GM23338 (cell line): ENCODE measurements around the gene PARP12. TPM values are rescaled to one million over a fixed set of nuclear protein-coding genes. Genes with fewer than 3 reads are reported as not detected.

Experiments used
- ATAC-seq: fragments of 200-7000 bp; cut with Tn5 transposase; 3 replicates; pipeline ENCODE4 v1.9.1; 2020
- DNase-seq: peaks from one replicate; pipeline ENCODE4 v3.0.0-alpha.2; 2015; ENCODE audit warnings: low spot score
- H2AFZ ChIP-seq: fragments of 200-600 bp; sonication (generic); 2 replicates; pipeline ENCODE4 v1.8.0; 2016; ENCODE audit warnings: antibody characterized with exemption, mild to moderate bottlenecking, moderate library complexity
- H3F3A ChIP-seq: fragments of 200-600 bp; sonication (generic); replicated peaks from 2 replicates; pipeline ENCODE4 v1.8.0; 2017; ENCODE audit warnings: antibody characterized with exemption, mixed run types, low read depth
- H3K27ac ChIP-seq: fragments of 200-600 bp; sonication (generic); 2 replicates; pipeline ENCODE4 v1.6.1; 2016; ENCODE audit warnings: low read depth
- H3K27me3 ChIP-seq: fragments of 200-600 bp; sonication (generic); 2 replicates; pipeline ENCODE4 v1.8.0; 2016; ENCODE audit warnings: mild to moderate bottlenecking, mixed run types, moderate library complexity; ENCODE audit not compliant: insufficient read depth
- H3K36me3 ChIP-seq: fragments of 200-600 bp; sonication (generic); 2 replicates; pipeline ENCODE4 v1.8.0; 2016; ENCODE audit warnings: mild to moderate bottlenecking; ENCODE audit not compliant: insufficient read depth
- H3K4me1 ChIP-seq: fragments of 200-600 bp; sonication (generic); 2 replicates; pipeline ENCODE4 v1.8.0; 2016; ENCODE audit warnings: mild to moderate bottlenecking, moderate library complexity; ENCODE audit not compliant: insufficient read depth
- H3K4me2 ChIP-seq: fragments of 200-600 bp; sonication (generic); 2 replicates; pipeline ENCODE4 v1.7.1; 2017; ENCODE audit warnings: mixed run types
- H3K4me3 ChIP-seq: fragments of 200-600 bp; sonication (generic); 2 replicates; pipeline ENCODE4 v1.6.1; 2016; ENCODE audit warnings: mixed run types
- H3K79me2 ChIP-seq: fragments of 200-600 bp; sonication (generic); replicated peaks from 2 replicates; pipeline ENCODE4 v1.8.0; 2017; ENCODE audit warnings: mild to moderate bottlenecking; ENCODE audit not compliant: insufficient read depth
- H3K9me2 ChIP-seq: fragments of 200-600 bp; sonication (generic); 2 replicates; pipeline ENCODE4 v1.8.0; 2017; ENCODE audit not compliant: insufficient read depth
- H4K20me1 ChIP-seq: fragments of 200-600 bp; sonication (generic); replicated peaks from 2 replicates; pipeline ENCODE4 v1.8.0; 2017; ENCODE audit warnings: mild to moderate bottlenecking; ENCODE audit not compliant: insufficient read depth
- H3K27ac Mint-ChIP-seq: 2 replicates; pipeline ENCODE4 v1.8.0; 2020; ENCODE audit warnings: inconsistent platforms, mild to moderate bottlenecking, moderate library complexity, mixed read lengths
- H3K27me3 Mint-ChIP-seq: 3 replicates; pipeline ENCODE4 v1.8.0; 2022; ENCODE audit warnings: low read depth, mild to moderate bottlenecking, moderate library complexity, mixed read lengths, inconsistent platforms; ENCODE audit not compliant: insufficient read depth, poor library complexity
- H3K36me3 Mint-ChIP-seq: 3 replicates; pipeline ENCODE4 v1.8.0; 2021; ENCODE audit warnings: low read depth, mild to moderate bottlenecking, inconsistent platforms, moderate library complexity, mixed read lengths
- H3K4me1 Mint-ChIP-seq: 3 replicates; pipeline ENCODE4 v1.8.0; 2020; ENCODE audit warnings: mild to moderate bottlenecking, inconsistent platforms, mixed read lengths
- H3K4me3 Mint-ChIP-seq: 3 replicates; pipeline ENCODE4 v1.8.0; 2021; ENCODE audit warnings: moderate library complexity, mild to moderate bottlenecking, inconsistent platforms, mixed read lengths
- H3K9me3 Mint-ChIP-seq: 3 replicates; pipeline ENCODE4 v1.8.0; 2020; ENCODE audit warnings: moderate library complexity, mild to moderate bottlenecking, inconsistent platforms, mixed read lengths
- CREB1 ChIP-seq: fragments of 250-450 bp; sonication (Bioruptor Pico); IDR thresholded peaks from 2 replicates; pipeline ENCODE4 v1.5.0; 2020; ENCODE audit warnings: low read depth, mild to moderate bottlenecking, moderate library complexity
- CTCF ChIP-seq, 2 experiments: fragments of 200-600 bp in 1 of 2; sonication (generic) in 1 of 2; conservative IDR thresholded peaks; 2 replicates each; pipeline versions ENCODE4 v1.5.1 to v1.6.1; 2016 to 2017; ENCODE audit warnings: antibody characterized with exemption in 2 of 2, low read depth in 2 of 2, mild to moderate bottlenecking in 2 of 2, moderate library complexity in 1 of 2
- EZH2 ChIP-seq: fragments of 200-600 bp; sonication (generic); IDR thresholded peaks from one replicate; pipeline ENCODE4 v1.8.0; 2017; ENCODE audit warnings: antibody characterized with exemption, mild to moderate bottlenecking, low read depth; ENCODE audit not compliant: unreplicated experiment
- JUNB ChIP-seq: IDR thresholded peaks from one replicate; pipeline ENCODE4 v1.6.1; 2016; ENCODE audit warnings: antibody characterized with exemption; ENCODE audit not compliant: unreplicated experiment
- NANOG ChIP-seq: IDR thresholded peaks from 2 replicates; pipeline ENCODE4 v1.6.1; 2016; ENCODE audit warnings: antibody characterized with exemption, borderline replicate concordance
- POLR2AphosphoS5 ChIP-seq: IDR thresholded peaks from 2 replicates; pipeline ENCODE4 v1.6.1; 2016; ENCODE audit warnings: antibody characterized with exemption, low read depth
- REST ChIP-seq: IDR thresholded peaks from one replicate; pipeline ENCODE4 v1.6.1; 2018; ENCODE audit warnings: antibody characterized with exemption; ENCODE audit not compliant: unreplicated experiment
- STAT1 ChIP-seq: IDR thresholded peaks from one replicate; pipeline ENCODE4 v1.6.1; 2016; ENCODE audit warnings: antibody characterized with exemption; ENCODE audit not compliant: unreplicated experiment
- ZNF114 ChIP-seq: fragments of 250-450 bp; sonication (Bioruptor Pico); IDR thresholded peaks from 2 replicates; pipeline ENCODE4 v1.5.0; 2020; ENCODE audit warnings: mild to moderate bottlenecking, moderate library complexity
- ZNF331 ChIP-seq: fragments of 250-450 bp; sonication (Bioruptor Pico); IDR thresholded peaks from 2 replicates; pipeline ENCODE4 v1.5.0; 2020; ENCODE audit warnings: low read depth, mild to moderate bottlenecking, moderate library complexity
- polyA plus RNA-seq: library from polyadenylated mRNA; unstranded; fragments of >200 nt; fragmentation: Nextera tagmentation; extraction: Ambion mirVana; gene quantifications from 2 replicates; pipeline ENCODE4 v1.2.1, GENCODE V29; 2016
- total RNA-seq: library from RNA; depleted of rRNA; stranded (reverse); fragments of >200 nt; shearing (Covaris generic); gene quantifications from 2 replicates; pipeline ENCODE4 v1.2.3, GENCODE V29; 2014
- TF ChIP-seq, protein P1 (sequence below): IDR thresholded peaks from 2 replicates; pipeline ENCODE4 v1.6.1; 2016; ENCODE audit warnings: antibody characterized with exemption

Gene PARP12
- total and polyA plus RNA-seq, 2 experiments from 2014 or later: 2.7 to 10.3 TPM

GRCh38 chr7:140059273-140060242 is 3.2 kb downstream of the PARP12 start:
- H3K27me3 ChIP-seq: peaks cover 37% of the 10 kb centered on the region
- H3K79me2 ChIP-seq: no peaks in the 10 kb centered on the region
- no peak for ATAC-seq
- H2AFZ ChIP-seq: no peak overlapping the region
- H3F3A ChIP-seq: no peaks in the 10 kb centered on the region
- H3K4me1 Mint-ChIP-seq: peaks cover 2% of the 10 kb centered on the region; the same call in 1 of the 3 replicates
- no peak overlapping the region for H3K4me3 ChIP-seq
- H3K27ac Mint-ChIP-seq: no peak overlapping the region
- no peak overlapping the region for H3K27ac ChIP-seq
- peaks cover 29% of the 10 kb centered on the region for H3K27me3 Mint-ChIP-seq
- H3K4me2 ChIP-seq: no peak overlapping the region
- no peaks in the 10 kb centered on the region for H3K9me3 Mint-ChIP-seq
- H3K4me3 Mint-ChIP-seq: no peak overlapping the region
- H3K36me3 Mint-ChIP-seq: no peaks in the 10 kb centered on the region
- H4K20me1 ChIP-seq: 0 out of 2 replicates have a peak, but pooled peaks cover 6% of the 10 kb centered on the region
- no peak for TF ChIP-seq CREB1 (CRISPR knock-in tag)
- no peaks in the 10 kb centered on the region for H3K36me3 ChIP-seq
- H3K9me2 ChIP-seq: no peaks in the 10 kb centered on the region; the same call in 1 of the 2 replicates
- no peaks in the 10 kb centered on the region for H3K4me1 ChIP-seq
- no peak for DNase-seq

- Mint-ChIP-seq H3K36me3 (no peaks in the 10 kb centered on the region), H3K9me3 (no peaks in the 10 kb centered on the region)
- H3K4me2 ChIP-seq: no peak overlapping the region
- TF ChIP-seq CREB1 (CRISPR knock-in tag) (no peak), POLR2AphosphoS5 (no peak), ZNF114 (CRISPR knock-in tag) (no peak), ZNF331 (CRISPR knock-in tag) (no peak), REST (no peak), STAT1 (no peak), JUNB (no peak), NANOG (no peak), EZH2 (no peak), CTCF (conservative IDR thresholded peaks at IDR 0.05; ENCODE audit: low read depth in 2 of 2) (no peak)
- TF ChIP-seq, protein P1, sequence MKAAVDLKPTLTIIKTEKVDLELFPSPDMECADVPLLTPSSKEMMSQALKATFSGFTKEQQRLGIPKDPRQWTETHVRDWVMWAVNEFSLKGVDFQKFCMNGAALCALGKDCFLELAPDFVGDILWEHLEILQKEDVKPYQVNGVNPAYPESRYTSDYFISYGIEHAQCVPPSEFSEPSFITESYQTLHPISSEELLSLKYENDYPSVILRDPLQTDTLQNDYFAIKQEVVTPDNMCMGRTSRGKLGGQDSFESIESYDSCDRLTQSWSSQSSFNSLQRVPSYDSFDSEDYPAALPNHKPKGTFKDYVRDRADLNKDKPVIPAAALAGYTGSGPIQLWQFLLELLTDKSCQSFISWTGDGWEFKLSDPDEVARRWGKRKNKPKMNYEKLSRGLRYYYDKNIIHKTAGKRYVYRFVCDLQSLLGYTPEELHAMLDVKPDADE: no peak
Measured at GRCh38 chr7:140058517-140058916, 4.2 kb downstream of the PARP12 start.

More at GRCh38 chr7:140058517-140058916, 4.2 kb downstream of the PARP12 start:
- 0 out of 2 replicates have a peak, but pooled peaks cover 6% of the 10 kb centered on the region for H4K20me1 ChIP-seq
- H3K27me3 ChIP-seq: peaks cover 26% of the 10 kb centered on the region
- no peaks in the 10 kb centered on the region for H3K36me3 ChIP-seq
- H3K4me1 Mint-ChIP-seq: peaks cover 2% of the 10 kb centered on the region; the same call in 1 of the 3 replicates
- H3K27me3 Mint-ChIP-seq: peaks cover 26% of the 10 kb centered on the region
- H3F3A ChIP-seq: no peaks in the 10 kb centered on the region
- no peak overlapping the region for H3K4me3 ChIP-seq
- H2AFZ ChIP-seq: no peak overlapping the region
- no peaks in the 10 kb centered on the region for H3K79me2 ChIP-seq
- DNase-seq (no peak), ATAC-seq (no peak)
- H3K27ac ChIP-seq: no peak overlapping the region
- H3K4me1 ChIP-seq: no peaks in the 10 kb centered on the region
- H3K27ac Mint-ChIP-seq: no peak overlapping the region
- H3K9me2 ChIP-seq: no peaks in the 10 kb centered on the region; the same call in 1 of the 2 replicates
- no peak overlapping the region for H3K4me3 Mint-ChIP-seq
